ENCODE results near the gene SYNE3. TPM values are rescaled to one million over a fixed set of nuclear protein-coding genes. Genes with fewer than 3 reads are reported as not detected.
A peak's percentile ranks its signal among the peaks of the same experiment; 100 is the strongest.

SYNE3 gene
- total and polyA plus RNA-seq, 10 of the 15 experiments (the other 5 are each of a cell fraction or from before 2014, with no cell fraction given) = 1.4 to 44.1 (median 13.4) TPM

DNA sequence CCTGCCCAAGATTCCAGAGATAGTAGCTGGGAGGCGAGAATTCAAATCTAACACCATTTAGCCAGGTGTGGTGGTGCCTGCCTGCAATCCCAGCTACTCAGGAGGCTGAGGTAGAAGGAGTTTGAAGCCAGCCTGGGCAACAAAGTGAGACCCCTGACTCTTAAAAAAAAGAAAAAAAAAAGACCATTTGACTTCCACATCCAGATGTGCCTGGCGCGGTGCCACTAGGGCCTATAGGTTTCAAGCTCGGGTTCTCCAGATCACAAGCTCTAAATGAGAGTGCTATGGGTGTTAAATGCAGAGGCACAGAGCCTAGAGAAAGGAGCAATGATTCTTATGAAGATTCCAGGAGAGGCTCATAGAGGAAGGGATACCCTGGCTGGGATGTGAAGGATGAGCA is 22.5 kb downstream of the SYNE3 start:
- H3K36me3 ChIP-seq (ENCODE audit: control insufficient read depth in 2 of 2, insufficient read depth in 2 of 2, low read length in 1 of 2) = peaks cover 0 to 5% of the 10 kb centered on the region in 2 experiments; a peak in 3 of 4 replicates
- in situ Hi-C loops (cut with MboI) (no loop called here), intact Hi-C loops (cut with micrococcal nuclease; ENCODE audit: unreplicated experiment) (loop anchor here (2.0 kb wide), 2 partner anchors 13 to 23 kb away; partner anchors contain the start of gene SYNE3)
- ChIA-PET POLR2A (interaction anchor here (0.7 to 17.4 kb wide), 6 partner anchors 9 to 30 kb away, joined by 3 to 276 read pairs (median 4); partner anchors contain the start of gene SYNE3), CTCF (interaction anchor here (0.8 to 6.0 kb wide), 5 partner anchors 13 to 52 kb away, joined by 3 to 36 read pairs (median 6); partner anchors contain the start of gene SYNE3), RAD21 (ENCODE audit: unreplicated experiment) (interaction anchor here (0.5 to 6.5 kb wide), 6 partner anchors 9 to 169 kb away, joined by 3 to 49 read pairs (median 4); partner anchors contain the start of gene SYNE3), SMC1A (ENCODE audit: uncharacterized antibody, unreplicated experiment) (interaction anchor here (0.6 to 8.8 kb wide), 9 partner anchors 10 to 52 kb away, joined by 3 to 69 read pairs (median 6); partner anchors contain the start of gene SYNE3)
- TF ChIP-seq, protein P1, sequence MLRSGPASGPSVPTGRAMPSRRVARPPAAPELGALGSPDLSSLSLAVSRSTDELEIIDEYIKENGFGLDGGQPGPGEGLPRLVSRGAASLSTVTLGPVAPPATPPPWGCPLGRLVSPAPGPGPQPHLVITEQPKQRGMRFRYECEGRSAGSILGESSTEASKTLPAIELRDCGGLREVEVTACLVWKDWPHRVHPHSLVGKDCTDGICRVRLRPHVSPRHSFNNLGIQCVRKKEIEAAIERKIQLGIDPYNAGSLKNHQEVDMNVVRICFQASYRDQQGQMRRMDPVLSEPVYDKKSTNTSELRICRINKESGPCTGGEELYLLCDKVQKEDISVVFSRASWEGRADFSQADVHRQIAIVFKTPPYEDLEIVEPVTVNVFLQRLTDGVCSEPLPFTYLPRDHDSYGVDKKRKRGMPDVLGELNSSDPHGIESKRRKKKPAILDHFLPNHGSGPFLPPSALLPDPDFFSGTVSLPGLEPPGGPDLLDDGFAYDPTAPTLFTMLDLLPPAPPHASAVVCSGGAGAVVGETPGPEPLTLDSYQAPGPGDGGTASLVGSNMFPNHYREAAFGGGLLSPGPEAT (IDR thresholded peaks at IDR 0.05; ENCODE audit: low read depth) = no peak
- TF ChIP-seq POU2F2 (IDR thresholded peaks at IDR 0.05; ENCODE audit: borderline replicate concordance, low read depth, low read length) (no peak), SIN3A (IDR thresholded peaks at IDR 0.05; ENCODE audit: low read depth, low read length) (no peak), RUNX3 (IDR thresholded peaks at IDR 0.05; ENCODE audit: low read length) (no peak), KAT2A (conservative IDR thresholded peaks at IDR 0.05; ENCODE audit: control insufficient read depth, low read depth, low read length) (no peak), BRCA1 (IDR thresholded peaks at IDR 0.05; ENCODE audit: low read depth, low read length) (no peak), STAT3 (IDR thresholded peaks at IDR 0.05; ENCODE audit: low read depth, low read length) (no peak), RELA (IDR thresholded peaks at IDR 0.05; ENCODE audit: borderline replicate concordance, partially characterized antibody) (no peak), ZNF24 (IDR thresholded peaks at IDR 0.05) (no peak), SMAD1 (IDR thresholded peaks at IDR 0.05; ENCODE audit: low read depth, partially characterized antibody) (no peak), HDGF (IDR thresholded peaks at IDR 0.05) (no peak)
- TF ChIP-seq, protein P2, sequence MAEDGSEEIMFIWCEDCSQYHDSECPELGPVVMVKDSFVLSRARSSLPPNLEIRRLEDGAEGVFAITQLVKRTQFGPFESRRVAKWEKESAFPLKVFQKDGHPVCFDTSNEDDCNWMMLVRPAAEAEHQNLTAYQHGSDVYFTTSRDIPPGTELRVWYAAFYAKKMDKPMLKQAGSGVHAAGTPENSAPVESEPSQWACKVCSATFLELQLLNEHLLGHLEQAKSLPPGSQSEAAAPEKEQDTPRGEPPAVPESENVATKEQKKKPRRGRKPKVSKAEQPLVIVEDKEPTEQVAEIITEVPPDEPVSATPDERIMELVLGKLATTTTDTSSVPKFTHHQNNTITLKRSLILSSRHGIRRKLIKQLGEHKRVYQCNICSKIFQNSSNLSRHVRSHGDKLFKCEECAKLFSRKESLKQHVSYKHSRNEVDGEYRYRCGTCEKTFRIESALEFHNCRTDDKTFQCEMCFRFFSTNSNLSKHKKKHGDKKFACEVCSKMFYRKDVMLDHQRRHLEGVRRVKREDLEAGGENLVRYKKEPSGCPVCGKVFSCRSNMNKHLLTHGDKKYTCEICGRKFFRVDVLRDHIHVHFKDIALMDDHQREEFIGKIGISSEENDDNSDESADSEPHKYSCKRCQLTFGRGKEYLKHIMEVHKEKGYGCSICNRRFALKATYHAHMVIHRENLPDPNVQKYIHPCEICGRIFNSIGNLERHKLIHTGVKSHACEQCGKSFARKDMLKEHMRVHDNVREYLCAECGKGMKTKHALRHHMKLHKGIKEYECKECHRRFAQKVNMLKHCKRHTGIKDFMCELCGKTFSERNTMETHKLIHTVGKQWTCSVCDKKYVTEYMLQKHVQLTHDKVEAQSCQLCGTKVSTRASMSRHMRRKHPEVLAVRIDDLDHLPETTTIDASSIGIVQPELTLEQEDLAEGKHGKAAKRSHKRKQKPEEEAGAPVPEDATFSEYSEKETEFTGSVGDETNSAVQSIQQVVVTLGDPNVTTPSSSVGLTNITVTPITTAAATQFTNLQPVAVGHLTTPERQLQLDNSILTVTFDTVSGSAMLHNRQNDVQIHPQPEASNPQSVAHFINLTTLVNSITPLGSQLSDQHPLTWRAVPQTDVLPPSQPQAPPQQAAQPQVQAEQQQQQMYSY (CRISPR knock-in tag; IDR thresholded peaks at IDR 0.05) = no peak
- peak overlapping the region; percentile 98 for H3K27ac ChIP-seq (ENCODE audit: control insufficient read depth, insufficient read depth)
- no peak for FAIRE-seq
- no peak for ATAC-seq
- 81% methylated on average over 4 of the region's 4 CpGs for WGBS (ENCODE audit: insufficient coverage, insufficient replicate concordance, low lambda C conversion rate, missing lambda C conversion rate)
- H4K20me1 ChIP-seq (ENCODE audit: control insufficient read depth, insufficient read depth) = no peaks in the 10 kb centered on the region
- no peak overlapping the region for H3K4me3 ChIP-seq
- peaks cover 82% of the 10 kb centered on the region for H3K79me2 ChIP-seq (ENCODE audit: control insufficient read depth, insufficient read depth, low read length)
- H2AFZ ChIP-seq (ENCODE audit: control insufficient read depth, low read depth, low read length) = no peak overlapping the region
- H3K27me3 ChIP-seq (replicated peaks in 1 of 2; ENCODE audit: control insufficient read depth in 2 of 2, insufficient read depth in 2 of 2, low read length in 1 of 2) = no peaks in the 10 kb centered on the region
- no peaks in the 10 kb centered on the region; the same call in 1 of the 3 replicates for H3K9me3 ChIP-seq (replicated peaks; ENCODE audit: control insufficient read depth, insufficient read depth, low read length)
- H3K9ac ChIP-seq (ENCODE audit: control insufficient read depth, insufficient read depth, low read length) = no peak overlapping the region
- peaks cover 55% of the 10 kb centered on the region for H3K4me1 ChIP-seq (ENCODE audit: control insufficient read depth, insufficient read depth, low read length)
- H3K4me2 ChIP-seq (ENCODE audit: control insufficient read depth, insufficient read depth) = peak overlapping the region; percentile 43; the same call in 1 of the 2 replicates
- no peak for DNase-seq (ENCODE audit: low read depth, low spot score)
- no TSS peak for BruUV-seq (replicated peaks)

All from GM12878 (cell line).